ELR (cell line): ENCODE data around the gene B9D1.

Experiments
- DNase-seq: peaks from one replicate; pipeline ENCODE4 v3.0.0-alpha.2; 2015; ENCODE audit warnings: low read depth

B9D1 gene, protein sequence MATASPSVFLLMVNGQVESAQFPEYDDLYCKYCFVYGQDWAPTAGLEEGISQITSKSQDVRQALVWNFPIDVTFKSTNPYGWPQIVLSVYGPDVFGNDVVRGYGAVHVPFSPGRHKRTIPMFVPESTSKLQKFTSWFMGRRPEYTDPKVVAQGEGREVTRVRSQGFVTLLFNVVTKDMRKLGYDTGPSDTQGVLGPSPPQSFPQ

GRCh38 chr17:19362277-19363113 lies at the start of gene B9D1:
B9D1 (minus strand) TSS chr17:19362723; CDS start chr17:19362569, 154 bp downstream.
- DNase-seq, result peak; percentile 95

DNA sequence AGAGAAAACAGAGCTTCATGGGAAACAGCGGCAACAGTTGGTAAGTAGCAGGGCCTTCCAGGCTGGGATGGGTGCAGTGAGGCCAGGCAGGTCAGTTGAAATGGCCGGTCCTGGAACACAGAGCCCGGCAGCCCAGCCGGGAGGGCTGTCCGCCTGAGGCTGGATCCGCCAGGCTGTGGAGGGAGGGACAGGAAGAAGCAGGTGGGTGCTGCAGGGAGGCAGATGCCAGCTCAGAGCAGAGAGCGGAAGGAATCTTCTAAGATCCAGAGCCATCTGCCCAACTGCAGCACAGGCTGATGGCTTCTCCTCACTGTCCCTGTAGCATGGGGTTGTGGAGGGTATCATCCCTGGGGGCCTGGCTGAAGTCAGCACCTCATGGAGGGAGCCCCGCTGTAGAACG lies 49.1 kb upstream of the B9D1 start:
- no peak for DNase-seq

DNA sequence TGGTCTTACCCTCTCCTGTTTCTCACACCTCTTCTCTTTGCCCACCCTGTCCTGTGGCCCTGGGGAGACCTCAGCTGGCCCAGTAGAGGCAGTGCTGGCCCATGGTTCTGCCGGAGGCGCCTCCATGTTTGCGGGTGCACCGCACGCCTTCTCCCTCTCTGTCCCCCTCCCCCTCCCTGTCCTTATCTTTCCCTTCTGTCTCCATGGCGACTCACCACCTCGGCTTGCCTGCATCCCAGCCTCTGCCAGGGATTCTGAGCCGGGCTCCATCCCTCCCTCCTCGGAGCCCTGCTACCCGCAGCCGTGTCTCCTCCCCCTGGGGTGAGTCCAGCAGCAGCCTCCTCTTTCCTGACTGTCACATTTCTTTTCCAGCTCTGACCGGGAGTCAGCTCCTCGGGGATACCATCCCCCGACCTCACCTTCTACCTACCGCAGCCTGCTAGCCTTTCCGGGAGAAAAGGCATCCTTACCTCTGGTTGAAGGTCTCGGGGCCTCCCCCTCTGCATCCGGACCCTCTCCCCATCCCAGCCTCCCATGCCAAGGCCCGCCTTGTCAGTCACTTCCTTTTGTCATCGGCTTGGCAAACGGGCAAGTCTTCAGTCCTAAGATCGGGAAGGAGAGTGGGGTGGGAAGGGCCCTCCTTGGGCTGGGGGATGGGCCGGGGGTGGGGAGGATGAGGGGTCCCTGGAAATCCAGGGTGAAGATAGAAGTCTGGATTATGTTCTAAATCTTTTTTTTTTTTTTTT lies 48.5 kb upstream of the B9D1 start, which contains the start of gene RNF112:
TSS of gene RNF112 (plus strand) at position 358 of the 746 bp plus-strand sequence. CDS start at position 535, 177 bp downstream.
- peak; percentile 42 for DNase-seq

GRCh38 chr17:19410091-19410490 lies 47.6 kb upstream of the B9D1 start:
- DNase-seq, result no peak

DNA sequence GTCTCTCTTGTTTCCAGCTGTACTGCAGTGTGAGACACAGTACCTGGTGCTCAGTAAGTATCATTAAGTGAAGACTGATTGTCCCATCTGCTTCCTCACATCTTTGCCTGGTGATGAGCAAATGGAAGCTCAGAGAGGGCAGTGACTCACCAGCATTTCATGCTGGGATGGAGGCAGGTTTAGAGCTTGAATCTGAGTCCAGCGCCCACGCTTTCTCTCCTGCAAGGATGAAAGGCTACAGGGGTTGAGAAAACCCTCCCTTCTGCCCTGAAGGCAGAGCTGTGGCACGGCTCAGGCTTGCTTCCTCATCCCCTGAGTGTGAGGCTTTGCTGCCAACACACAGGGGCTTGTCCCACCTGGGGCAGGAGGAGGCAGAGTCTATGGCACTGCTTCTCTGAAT lies 47.0 kb upstream of the B9D1 start:
- peak; percentile 89 for DNase-seq

DNA sequence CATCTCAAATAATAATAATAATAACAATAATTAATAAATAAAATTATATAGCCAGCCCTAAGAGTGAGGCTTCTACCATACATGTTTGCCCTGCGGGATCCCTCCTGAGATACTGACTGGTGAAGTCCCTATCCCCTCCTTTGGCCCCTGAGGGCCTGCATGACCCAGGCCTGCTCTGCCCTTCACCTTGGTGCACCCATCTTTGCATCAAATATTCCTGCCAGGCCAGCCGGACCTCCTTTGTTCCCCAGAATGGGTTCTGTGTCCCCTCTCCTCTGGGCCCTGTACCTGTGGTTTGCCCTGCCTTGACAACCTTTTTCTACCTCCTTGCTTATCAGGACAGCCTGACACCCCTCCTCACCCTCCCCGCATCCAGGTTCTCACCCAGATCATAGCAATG lies 46.5 kb upstream of the B9D1 start:
- DNase-seq, result no peak

GRCh38 chr17:19408346-19408710 lies 45.8 kb upstream of the B9D1 start:
- no peak for DNase-seq

GRCh38 chr17:19407601-19408345 lies 45.2 kb upstream of the B9D1 start:
- DNase-seq, result no peak

- no peak for DNase-seq
These were observed 42.6 kb upstream of the B9D1 start for GRCh38 chr17:19405114-19405513.

GRCh38 chr17:19404264-19404663 lies 41.7 kb upstream of the B9D1 start:
- no peak for DNase-seq

DNA sequence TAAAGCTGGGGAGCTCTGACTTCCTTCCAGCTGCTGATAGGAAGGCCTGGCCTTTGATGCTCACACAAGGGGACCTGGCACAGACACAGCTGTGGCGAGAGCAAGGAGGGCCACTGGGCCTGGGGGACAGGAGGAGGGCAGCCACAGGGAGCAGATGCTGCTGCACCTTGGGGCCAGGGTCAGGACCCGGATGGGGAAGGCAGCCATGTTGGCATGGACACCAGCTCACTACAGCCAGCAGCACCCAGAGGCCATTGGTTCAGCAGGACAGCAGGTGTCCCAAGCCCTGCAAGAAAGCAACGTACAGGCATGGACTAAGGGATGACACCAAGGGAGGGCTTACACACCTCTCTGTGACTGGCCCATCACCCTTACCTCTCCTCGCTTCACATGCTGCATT lies 40.5 kb upstream of the B9D1 start:
- no peak for DNase-seq

DNA sequence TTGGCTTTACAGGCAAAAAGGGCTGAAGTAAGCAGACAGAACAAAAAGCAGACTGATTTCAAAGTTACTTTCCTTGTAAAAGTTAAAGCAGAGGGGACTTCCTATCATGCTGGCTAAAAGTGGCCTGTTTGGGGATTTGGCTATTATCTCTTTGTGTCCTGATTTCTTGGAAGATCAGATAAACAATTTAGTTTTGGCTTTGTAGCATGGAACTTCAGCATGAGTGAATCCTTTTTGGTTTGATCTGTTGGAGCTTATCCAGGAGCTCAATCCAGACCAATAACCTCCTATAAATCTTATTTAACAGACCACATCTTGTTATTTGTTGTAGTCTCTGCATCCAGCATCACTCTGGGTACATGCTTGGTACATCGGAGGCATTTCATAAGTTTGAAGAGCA lies 39.6 kb upstream of the B9D1 start:
- DNase-seq, result no peak

GRCh38 chr17:19401321-19402010 lies 38.9 kb upstream of the B9D1 start:
- no peak for DNase-seq

- no peak for DNase-seq
These were observed 37.4 kb upstream of the B9D1 start for GRCh38 chr17:19399750-19400450.

DNA sequence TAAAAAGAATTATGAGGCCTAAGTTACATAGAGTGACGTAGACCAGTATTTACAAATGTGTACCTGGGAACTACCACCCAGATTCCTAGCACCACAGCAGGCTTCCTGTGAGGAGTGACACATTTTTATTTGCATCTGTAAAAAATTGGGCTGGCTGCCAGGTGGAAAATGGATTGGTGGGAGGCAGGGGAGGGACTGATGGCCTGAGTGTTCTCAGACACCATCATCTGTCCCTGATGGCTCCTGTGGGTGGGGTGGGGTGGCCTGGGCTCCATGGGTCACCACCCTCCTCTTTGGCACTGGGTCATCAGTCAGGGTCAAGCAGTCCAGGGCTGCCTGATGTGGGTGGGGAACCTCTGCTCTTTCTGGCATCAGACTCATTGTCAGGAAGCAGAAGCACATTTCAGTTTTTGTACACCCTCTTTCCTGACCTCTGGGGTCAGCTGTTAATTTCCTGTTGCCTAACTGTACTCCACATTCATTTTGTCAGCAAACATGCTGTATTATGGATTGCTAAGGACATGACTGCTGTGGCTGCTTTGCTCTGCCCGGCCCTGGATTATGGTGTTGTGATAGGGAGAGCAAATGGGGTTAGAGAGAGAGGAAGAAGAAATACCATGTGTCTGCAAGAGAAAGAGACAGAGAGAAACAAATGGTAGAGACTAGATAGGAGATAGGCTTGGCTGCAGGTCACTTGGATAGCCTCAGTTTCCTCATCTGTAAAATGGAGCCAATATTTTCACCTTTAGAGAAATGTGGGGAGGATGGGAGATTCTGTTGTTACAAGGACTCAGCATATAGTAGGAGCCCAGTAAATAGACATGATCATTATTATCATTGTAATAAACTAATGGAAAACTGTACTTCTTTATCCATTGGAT lies 36.0 kb upstream of the B9D1 start:
- peak; percentile 35 for DNase-seq

DNA sequence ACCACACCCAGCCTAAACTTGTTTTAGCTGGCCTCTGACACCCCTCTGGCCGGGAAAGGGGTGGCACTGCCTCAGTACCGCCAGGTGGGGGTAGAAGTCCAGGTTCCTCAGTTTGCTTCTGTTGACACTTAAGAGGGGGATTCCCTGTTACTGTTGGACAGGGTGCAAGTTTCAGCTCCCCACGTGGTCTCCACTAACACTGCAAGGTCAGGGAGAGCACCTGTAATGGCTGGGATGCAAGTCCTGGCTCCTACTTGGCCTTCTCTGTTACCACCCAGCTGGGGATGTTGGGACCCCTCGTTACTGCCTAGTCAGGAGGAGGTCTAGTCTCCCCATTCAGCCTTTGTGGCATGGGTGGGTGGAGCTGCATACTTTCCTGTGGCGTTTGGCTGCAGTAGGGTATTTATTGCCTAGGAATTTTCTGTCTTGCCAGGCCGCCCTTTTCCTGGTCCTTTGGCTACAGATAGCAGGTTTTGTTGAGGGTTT lies 35.1 kb upstream of the B9D1 start:
- DNase-seq, result no peak

GRCh38 chr17:19392303-19392702 lies 29.8 kb upstream of the B9D1 start:
- DNase-seq, result no peak

DNA sequence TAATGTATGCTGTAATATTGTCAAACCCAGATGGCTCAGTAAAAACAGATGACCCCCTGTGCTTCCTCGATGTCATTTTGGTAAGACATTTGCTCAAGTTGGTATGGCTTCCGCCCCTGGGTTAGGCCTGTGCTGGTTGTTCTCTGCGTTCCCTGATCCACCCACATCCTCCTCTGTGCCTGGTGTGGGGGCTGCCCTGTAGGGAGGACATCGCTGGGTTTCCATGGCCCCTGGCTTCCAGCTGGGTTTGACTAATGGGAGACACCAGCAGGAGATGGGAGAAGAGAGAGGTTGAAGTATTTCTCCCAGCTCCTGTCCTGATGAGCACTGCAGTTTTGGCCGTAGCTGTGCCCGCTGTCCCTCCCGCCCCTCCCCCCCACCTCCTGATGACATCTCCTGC lies 28.9 kb upstream of the B9D1 start:
- no peak for DNase-seq

DNA sequence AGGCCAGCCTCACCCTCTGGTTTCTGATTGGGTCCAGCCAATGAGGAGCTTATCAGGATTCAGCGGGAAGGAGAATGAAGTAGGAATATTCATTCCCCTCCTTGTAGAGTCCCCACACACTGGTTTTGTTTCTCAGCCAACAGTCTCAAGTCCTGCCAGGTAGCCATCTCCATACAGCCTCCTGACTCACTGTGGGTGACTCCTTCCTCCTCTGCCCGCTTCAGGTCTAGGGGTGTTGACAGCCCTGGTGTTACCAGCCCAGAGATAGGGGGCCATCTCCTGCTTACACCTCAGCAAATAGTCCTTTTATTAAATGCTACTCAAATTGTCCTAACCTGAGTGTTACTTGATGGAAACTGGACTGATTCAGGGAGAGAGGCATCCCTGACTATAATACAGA lies 28.4 kb upstream of the B9D1 start:
- no peak for DNase-seq
